Measurements from ENCODE around the gene KLRC2. TPM values are rescaled to one million over a fixed set of nuclear protein-coding genes. Genes with fewer than 3 reads are reported as not detected.
A peak's percentile ranks its signal among the peaks of the same experiment; 100 is the strongest.
"Not testable (repeated sequence)": the region's sequence is repeated elsewhere in the genome, so short reads cannot be mapped to it uniquely, and the experiment has no call there.

Gene KLRC2
- total RNA-seq, 1 donor from 2014 or later: not detected

DNA sequence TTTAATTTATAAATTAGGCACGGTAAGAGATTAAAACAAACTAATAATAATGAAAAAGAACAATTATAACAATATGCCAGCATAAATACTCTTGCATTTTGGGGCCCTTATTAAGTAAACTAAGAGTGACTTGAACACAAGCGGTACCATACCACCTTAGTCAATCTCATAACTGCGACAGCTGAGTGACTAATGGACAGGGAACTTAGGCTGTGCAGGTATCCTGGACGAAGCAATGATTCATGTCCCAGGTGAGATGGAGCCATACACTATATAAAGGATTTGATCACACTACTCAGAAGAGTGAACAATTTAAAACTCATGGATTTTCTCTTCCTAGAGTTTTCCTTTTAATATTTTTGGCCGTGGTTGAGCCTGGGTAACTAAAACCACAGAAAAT is 30.5 kb downstream of the KLRC2 start:
- Mint-ChIP-seq H3K36me3 (ENCODE audit: low read depth) (no peaks in the 10 kb centered on the region), H3K4me1 (ENCODE audit: low read depth) (peaks cover 4% of the 10 kb centered on the region), H3K27ac (ENCODE audit: unreplicated experiment) (no peak overlapping the region), H3K9me3 (ENCODE audit: low read depth) (peaks cover 8% of the 10 kb centered on the region), H3K27me3 (ENCODE audit: low read depth) (no peaks in the 10 kb centered on the region), H3K4me3 (ENCODE audit: unreplicated experiment) (no peak overlapping the region)
- TF ChIP-seq, protein P1, sequence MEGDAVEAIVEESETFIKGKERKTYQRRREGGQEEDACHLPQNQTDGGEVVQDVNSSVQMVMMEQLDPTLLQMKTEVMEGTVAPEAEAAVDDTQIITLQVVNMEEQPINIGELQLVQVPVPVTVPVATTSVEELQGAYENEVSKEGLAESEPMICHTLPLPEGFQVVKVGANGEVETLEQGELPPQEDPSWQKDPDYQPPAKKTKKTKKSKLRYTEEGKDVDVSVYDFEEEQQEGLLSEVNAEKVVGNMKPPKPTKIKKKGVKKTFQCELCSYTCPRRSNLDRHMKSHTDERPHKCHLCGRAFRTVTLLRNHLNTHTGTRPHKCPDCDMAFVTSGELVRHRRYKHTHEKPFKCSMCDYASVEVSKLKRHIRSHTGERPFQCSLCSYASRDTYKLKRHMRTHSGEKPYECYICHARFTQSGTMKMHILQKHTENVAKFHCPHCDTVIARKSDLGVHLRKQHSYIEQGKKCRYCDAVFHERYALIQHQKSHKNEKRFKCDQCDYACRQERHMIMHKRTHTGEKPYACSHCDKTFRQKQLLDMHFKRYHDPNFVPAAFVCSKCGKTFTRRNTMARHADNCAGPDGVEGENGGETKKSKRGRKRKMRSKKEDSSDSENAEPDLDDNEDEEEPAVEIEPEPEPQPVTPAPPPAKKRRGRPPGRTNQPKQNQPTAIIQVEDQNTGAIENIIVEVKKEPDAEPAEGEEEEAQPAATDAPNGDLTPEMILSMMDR (IDR thresholded peaks at IDR 0.05): no peak
- DNase-seq (ENCODE audit: low spot score): no peak

DNA sequence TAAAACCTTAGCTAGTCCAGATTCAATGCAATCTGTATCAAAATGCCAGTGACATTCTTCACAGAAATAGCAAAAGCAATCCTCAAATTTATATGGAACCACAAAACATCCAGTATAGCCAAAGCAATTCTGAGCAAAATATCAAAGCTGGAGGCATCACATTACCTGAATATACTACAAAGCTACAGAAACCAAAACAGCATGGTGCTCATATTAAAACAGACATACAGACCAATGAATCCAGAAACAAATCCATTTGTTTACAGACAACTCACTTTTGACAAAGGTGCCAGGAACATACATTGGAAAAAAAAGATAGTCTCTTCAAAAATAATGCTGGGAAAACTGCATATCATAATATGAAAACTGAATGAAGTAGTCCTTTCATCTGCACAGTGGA is 31.0 kb downstream of the KLRC2 start:
- TF ChIP-seq, protein P1 (IDR thresholded peaks at IDR 0.05): no peak
- Mint-ChIP-seq H3K4me3 (ENCODE audit: unreplicated experiment) (no peak overlapping the region), H3K36me3 (ENCODE audit: low read depth) (no peaks in the 10 kb centered on the region), H3K9me3 (ENCODE audit: low read depth) (peaks cover 8% of the 10 kb centered on the region), H3K27me3 (ENCODE audit: low read depth) (no peaks in the 10 kb centered on the region), H3K4me1 (ENCODE audit: low read depth) (peaks cover 4% of the 10 kb centered on the region), H3K27ac (ENCODE audit: unreplicated experiment) (no peak overlapping the region)
- DNase-seq (ENCODE audit: low spot score): no peak

DNA sequence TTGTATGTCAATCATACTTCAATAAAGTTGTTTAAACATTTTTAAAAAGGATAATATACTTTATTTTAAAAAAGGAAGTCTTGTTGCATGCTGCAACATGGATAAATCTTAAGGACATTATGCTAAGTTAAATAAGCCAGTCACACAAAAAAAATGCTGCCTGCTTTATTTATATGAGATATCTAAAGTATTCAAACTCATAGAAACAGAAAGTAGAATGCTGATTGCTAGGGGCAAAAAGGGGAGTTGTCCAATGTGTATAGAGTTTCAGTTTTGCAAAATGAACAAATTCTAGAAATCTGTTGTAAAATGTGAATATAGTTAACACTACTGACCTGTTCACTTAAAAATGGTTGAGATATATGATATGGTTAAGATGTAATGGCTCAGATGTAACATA is 35.0 kb downstream of the KLRC2 start:
- no peak for DNase-seq (ENCODE audit: low spot score)
- peaks cover 20% of the 10 kb centered on the region for H3K4me1 Mint-ChIP-seq (ENCODE audit: low read depth)
- peaks cover 8% of the 10 kb centered on the region for H3K9me3 Mint-ChIP-seq (ENCODE audit: low read depth)
- no peak overlapping the region for H3K4me3 Mint-ChIP-seq (ENCODE audit: unreplicated experiment)
- no peak overlapping the region for H3K27ac Mint-ChIP-seq (ENCODE audit: unreplicated experiment)
- H3K27me3 Mint-ChIP-seq (ENCODE audit: low read depth): no peaks in the 10 kb centered on the region
- H3K36me3 Mint-ChIP-seq (ENCODE audit: low read depth): no peaks in the 10 kb centered on the region
- TF ChIP-seq, protein P1 (IDR thresholded peaks at IDR 0.05): no peak

DNA sequence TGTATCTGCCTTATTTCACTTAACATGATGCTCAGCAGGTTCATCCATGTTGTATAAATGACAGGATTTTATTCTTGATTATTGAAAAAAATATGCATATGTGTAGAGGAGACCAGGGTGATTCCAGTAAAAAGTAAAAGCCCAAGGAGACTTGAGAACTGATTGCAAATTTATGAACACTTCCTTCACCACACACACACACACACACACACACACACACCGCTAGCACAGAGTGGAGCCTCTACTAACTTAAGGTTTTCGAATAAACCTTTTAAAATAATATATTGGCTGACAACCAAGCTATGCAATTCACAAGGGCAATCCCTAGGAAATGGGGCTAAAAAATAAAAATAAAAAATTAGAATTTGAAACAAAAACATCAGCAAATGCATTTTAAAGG is 37.6 kb downstream of the KLRC2 start:
- no peaks in the 10 kb centered on the region for H3K9me3 Mint-ChIP-seq (ENCODE audit: low read depth)

DNA sequence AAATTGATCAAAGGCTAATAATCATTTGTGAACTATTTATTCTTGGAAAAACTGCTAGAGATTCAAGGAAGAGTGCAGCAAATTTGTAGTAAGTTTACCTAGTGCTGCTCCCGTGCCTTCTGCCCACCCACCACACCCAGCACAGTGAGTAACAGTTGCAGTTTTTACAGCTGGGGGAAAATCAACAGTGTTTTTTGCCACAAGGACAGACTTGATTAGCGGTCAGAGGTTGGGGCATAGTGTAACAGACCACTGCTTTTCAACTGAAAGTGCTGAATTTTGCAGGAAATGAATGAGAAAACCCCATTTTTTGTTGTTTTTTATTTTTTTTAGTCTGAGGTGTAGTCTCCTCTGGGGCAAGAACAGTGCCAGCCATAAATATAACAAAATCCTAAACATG is 38.5 kb downstream of the KLRC2 start:
- Mint-ChIP-seq H3K9me3 (ENCODE audit: low read depth) (no peaks in the 10 kb centered on the region), H3K27me3 (ENCODE audit: low read depth) (no peaks in the 10 kb centered on the region), H3K4me3 (ENCODE audit: unreplicated experiment) (no peak overlapping the region), H3K36me3 (ENCODE audit: low read depth) (no peaks in the 10 kb centered on the region), H3K4me1 (ENCODE audit: low read depth) (peaks cover 53% of the 10 kb centered on the region), H3K27ac (ENCODE audit: unreplicated experiment) (no peak overlapping the region)
- no peak for DNase-seq (ENCODE audit: low spot score)
- TF ChIP-seq, protein P1 (IDR thresholded peaks at IDR 0.05): no peak

More for the DNA sequence above, 37.6 kb downstream of the KLRC2 start:
- peaks cover 44% of the 10 kb centered on the region for H3K4me1 Mint-ChIP-seq (ENCODE audit: low read depth)
- no peak overlapping the region for H3K27ac Mint-ChIP-seq (ENCODE audit: unreplicated experiment)
- no peaks in the 10 kb centered on the region for H3K27me3 Mint-ChIP-seq (ENCODE audit: low read depth)
- no peak overlapping the region for H3K4me3 Mint-ChIP-seq (ENCODE audit: unreplicated experiment)
- TF ChIP-seq, protein P1 (IDR thresholded peaks at IDR 0.05): no peak
- H3K36me3 Mint-ChIP-seq (ENCODE audit: low read depth): no peaks in the 10 kb centered on the region
- DNase-seq (ENCODE audit: low spot score): no peak

DNA sequence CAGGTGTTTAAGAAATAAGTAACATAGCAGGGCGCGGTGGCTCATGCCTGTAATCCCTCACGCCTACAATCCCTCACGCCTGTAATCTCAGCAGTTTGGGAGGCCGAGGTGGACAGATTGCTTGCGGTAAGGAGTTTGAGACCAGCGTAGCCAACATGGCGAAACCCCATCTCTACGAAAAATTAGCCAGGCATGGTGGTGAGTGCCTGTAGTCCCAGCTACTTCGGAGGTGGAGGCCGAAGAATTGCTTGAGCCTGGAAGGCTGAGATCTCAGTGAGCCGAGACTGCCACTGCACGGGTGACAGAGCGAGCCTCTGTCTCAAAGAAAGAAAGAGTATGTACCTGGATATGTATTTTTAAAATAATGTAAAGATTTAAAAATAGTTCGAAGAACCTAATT is 39.6 kb downstream of the KLRC2 start:
- not testable (repeated sequence) for H3K36me3 Mint-ChIP-seq (ENCODE audit: low read depth); H3K27me3 Mint-ChIP-seq (ENCODE audit: low read depth); H3K4me3 Mint-ChIP-seq (ENCODE audit: unreplicated experiment); H3K9me3 Mint-ChIP-seq (ENCODE audit: low read depth); DNase-seq (ENCODE audit: low spot score)
- H3K4me1 Mint-ChIP-seq (ENCODE audit: low read depth): peaks cover 60% of the 10 kb centered on the region
- H3K27ac Mint-ChIP-seq (ENCODE audit: unreplicated experiment): peak overlapping the region; percentile 17
